Adipose tissue (tissue), 3 donors: ENCODE results near the gene PBX3. TPM values are rescaled to one million over a fixed set of nuclear protein-coding genes. Genes with fewer than 3 reads are reported as not detected.

Source experiments
- H3K27ac ChIP-seq: one replicate; pipeline ENCODE4 v1.5.1; 2013; ENCODE audit warnings: low read depth, low read length
- WGBS, 3 donors: extraction: QIAGEN DNeasy Blood & Tissue Kit; methylation state at CpG; one replicate each; pipeline ENCODE4 v1.1.7; 2013; 5-methylcytosine and 5-hydroxymethylcytosine counted together
- polyA plus RNA-seq, 3 donors: library from polyadenylated mRNA; stranded (reverse); fragments of 200-250 nt; gene quantifications; one replicate each; pipeline ENCODE4 v1.2.3, GENCODE V29; 2013
- donor health status: healthy with polysubstance abuse.
- donor health status: Bipolar disorder and iron deficiency.
- donor health status: healthy.

PBX3 gene
- polyA plus RNA-seq, 3 donors: 9.2 to 16.5 (median 13.2) TPM

DNA sequence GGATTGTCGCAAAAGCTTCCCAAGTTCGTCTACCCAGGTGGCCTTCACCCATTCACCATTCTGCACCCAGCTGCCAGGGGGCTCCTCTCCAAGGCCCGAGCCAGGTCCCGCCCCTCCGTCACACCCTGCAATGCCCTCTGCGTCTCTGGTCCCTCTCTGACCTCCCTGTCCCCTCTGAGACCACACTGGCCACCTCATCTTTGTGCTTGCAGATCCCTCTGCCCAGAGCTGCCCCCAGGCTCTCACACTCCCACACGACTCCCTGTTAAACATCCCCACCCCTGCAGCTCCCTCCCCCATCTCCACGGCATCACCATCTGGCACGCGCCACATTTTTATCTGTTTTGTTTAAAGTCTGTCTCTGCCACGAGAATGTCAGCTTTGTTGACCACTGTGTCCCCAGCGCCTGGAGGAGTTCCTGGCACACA, 243.6 kb downstream of the PBX3 start:
- H3K27ac ChIP-seq: no peak overlapping the region
- WGBS, 3 donors: 63 to 69% (median 66%) methylated on average over 12 of the region's 12 CpGs

- WGBS, 3 donors: 84 to 94% (median 87%) methylated on average over 11 of the region's 11 CpGs
- H3K27ac ChIP-seq: no peak overlapping the region
Observed at GRCh38 chr9:125991886-125992529, 244.8 kb downstream of the PBX3 start.

- no peak overlapping the region for H3K27ac ChIP-seq
- WGBS, 3 donors: 46 to 81% (median 71%) methylated on average over 7 to 8 of the region's 8 CpGs
Observed at GRCh38 chr9:125992557-125992956, 245.4 kb downstream of the PBX3 start.

DNA sequence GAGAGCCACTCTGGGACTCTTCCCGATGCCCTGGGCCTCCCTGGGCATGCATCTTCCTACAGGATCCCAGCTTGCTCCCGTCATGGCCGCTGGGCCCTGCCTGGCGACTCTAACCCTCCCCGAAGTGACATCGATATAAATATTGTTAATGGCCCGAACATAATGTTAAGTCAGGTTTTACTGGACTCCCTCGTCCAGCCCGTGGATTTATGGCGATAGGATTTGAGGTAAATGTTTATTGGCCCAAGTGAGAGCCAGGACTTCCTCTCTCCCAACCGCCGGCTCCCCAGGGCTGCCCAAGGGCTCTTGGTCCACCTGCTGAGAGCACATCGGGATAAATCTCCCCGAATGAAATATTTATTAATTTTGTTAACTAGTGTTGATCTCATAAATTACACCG, 246.3 kb downstream of the PBX3 start:
- WGBS, 3 donors: 87 to 90% (median 88%) methylated on average over 15 of the region's 15 CpGs
- H3K27ac ChIP-seq: no peak overlapping the region

GRCh38 chr9:125994066-125994943, 247.1 kb downstream of the PBX3 start:
- H3K27ac ChIP-seq: no peak overlapping the region
- 93 to 97% (median 93%) methylated on average over 19 of the region's 19 CpGs for WGBS, 3 donors

DNA sequence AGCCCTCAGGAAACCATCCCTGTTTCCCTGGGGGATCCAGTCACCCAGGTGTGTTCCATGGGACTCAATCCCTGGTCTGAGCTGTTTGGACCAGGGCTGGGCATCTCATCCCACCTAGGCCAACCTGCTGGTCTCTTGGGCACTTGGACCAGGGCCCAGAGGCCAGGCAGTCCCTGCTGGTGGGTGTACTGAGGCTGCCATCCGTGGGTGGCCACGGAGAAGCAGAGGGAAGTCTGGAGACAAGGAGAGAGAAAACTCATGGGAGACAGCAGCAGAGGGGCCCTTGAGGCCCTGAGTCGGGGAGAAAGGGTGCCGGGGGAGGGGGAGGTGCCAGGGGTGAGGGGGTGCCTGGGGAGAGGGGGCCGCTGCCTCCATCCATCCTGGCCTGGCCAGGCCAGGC, 247.8 kb downstream of the PBX3 start:
- H3K27ac ChIP-seq: no peak overlapping the region
- WGBS, 3 donors: 74 to 88% (median 81%) methylated on average over 5 of the region's 5 CpGs

GRCh38 chr9:125995706-125996105, 248.5 kb downstream of the PBX3 start:
- 81 to 87% (median 84%) methylated on average over 10 of the region's 10 CpGs for WGBS, 3 donors
- H3K27ac ChIP-seq: no peak overlapping the region

GRCh38 chr9:125996791-125997190, 249.6 kb downstream of the PBX3 start:
- 87 to 93% (median 88%) methylated on average over 10 of the region's 10 CpGs for WGBS, 3 donors
- no peak overlapping the region for H3K27ac ChIP-seq

DNA sequence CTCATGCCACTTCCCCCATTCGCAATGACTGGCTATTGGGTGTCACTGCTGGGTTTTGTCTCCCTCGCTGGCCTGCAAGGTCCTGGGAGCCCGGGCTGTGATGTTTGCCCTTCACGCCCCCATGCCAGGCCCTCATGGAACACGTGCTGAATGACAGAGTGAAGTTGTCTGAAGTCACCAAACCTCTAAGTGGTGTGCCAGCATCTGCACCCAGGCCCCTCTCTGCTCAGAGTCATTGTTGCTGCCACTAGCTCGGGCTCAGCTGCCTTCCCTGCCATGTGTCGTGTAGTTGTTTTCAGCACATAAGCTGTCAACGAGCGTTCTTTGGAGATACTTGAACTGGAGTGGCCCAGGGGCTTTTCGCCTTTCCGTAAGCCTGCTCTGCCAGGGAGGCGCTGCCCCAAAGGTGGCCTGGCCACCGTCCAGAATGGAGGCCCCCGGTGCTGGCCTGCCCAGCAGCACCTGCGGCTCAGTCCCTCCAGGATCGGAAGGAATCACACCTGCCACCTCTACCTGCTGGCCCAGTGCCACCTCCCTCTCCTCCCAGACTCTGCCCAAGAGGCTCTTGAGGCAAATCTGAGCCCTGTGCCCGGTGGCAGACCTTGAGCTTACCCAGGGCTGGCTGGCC, 250.1 kb downstream of the PBX3 start:
- no peak overlapping the region for H3K27ac ChIP-seq
- WGBS, 3 donors: 77 to 89% (median 85%) methylated on average over 17 of the region's 17 CpGs

GRCh38 chr9:125998837-125999503, 251.8 kb downstream of the PBX3 start:
- WGBS, 3 donors: 82 to 85% (median 83%) methylated on average over 17 of the region's 17 CpGs
- H3K27ac ChIP-seq: no peak overlapping the region

GRCh38 chr9:125999504-125999881, 252.3 kb downstream of the PBX3 start:
- no peak overlapping the region for H3K27ac ChIP-seq
- 86 to 93% (median 93%) methylated on average over 1 to 2 of the region's 2 CpGs for WGBS, 3 donors

DNA sequence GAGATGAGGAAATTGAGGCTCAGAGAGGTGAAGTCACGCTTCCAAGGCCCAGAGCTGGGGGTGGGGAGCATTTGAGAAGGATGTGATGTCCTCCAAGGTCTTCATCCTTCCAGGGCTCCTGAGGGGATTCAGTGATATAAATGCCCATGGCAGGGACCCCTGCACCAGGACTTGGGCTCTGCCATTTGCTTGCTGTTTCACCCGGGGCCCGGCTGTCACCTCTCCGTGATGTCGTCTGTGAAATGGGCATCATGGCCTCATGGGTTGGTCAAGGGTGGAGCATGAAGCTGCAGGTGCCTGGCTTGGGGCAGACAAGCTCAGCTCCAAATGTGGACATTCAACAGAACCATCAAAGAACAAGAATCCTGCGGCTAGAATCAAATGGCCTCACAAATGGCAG, 253.1 kb downstream of the PBX3 start:
- no peak overlapping the region for H3K27ac ChIP-seq
- 88 to 94% (median 89%) methylated on average over 6 of the region's 6 CpGs for WGBS, 3 donors

GRCh38 chr9:126000731-126001580, 253.8 kb downstream of the PBX3 start:
- H3K27ac ChIP-seq: no peak overlapping the region
- WGBS, 3 donors: 67 to 68% (median 68%) methylated on average over 23 of the region's 23 CpGs

- no peak overlapping the region for H3K27ac ChIP-seq
- WGBS, 3 donors: 77 to 86% (median 81%) methylated on average over 24 of the region's 24 CpGs
Observed at GRCh38 chr9:126001581-126002225, 254.5 kb downstream of the PBX3 start.

DNA sequence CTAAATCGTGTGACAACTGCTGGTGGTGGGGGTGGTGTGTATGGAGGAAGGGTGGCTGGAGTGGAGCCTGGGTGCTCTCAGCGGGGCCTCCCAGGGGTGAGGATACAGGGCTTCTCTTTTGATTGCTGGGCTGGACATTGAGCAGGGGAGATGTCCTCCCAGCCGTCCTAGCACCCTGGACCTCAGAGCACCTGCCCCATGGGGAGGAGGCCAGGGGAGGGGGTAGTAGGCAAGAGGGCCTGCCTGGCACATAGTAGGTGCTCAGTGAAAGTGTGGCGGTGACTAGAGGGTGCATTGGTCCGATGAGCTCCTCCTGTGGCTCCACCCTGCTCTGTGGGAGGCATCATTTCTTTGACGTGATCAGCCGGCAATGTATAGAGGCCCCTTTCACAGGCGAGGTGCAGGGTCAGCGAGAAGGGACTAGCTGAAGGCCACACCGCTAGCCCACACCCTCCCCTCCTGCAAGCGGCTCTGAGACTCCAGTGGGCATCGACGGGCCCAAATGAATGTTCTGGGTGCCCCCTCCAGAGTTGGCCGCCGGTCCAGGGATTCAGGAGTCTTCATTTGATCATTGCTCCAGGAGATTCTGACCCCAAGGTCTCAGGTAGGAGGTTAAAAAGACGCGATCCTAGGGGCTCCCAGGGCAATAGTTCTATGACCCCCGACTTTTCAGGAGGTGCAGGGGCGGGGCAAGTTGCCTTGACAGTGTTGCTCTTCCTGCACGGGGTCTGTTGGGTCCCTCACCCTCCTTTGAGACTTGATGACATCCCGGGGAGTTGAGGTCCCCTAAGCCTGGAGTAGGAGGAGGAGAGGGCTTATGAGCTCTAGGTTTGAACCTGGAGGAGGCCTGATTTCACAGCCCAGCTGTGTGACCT, 255.5 kb downstream of the PBX3 start:
- H3K27ac ChIP-seq: no peak overlapping the region
- WGBS, 3 donors: 86 to 90% (median 88%) methylated on average over 21 of the region's 21 CpGs

- WGBS, 3 donors: 91 to 95% (median 95%) methylated on average over 2 of the region's 2 CpGs
- H3K27ac ChIP-seq: no peak overlapping the region
Observed at GRCh38 chr9:126009047-126009446, 261.9 kb downstream of the PBX3 start.

DNA sequence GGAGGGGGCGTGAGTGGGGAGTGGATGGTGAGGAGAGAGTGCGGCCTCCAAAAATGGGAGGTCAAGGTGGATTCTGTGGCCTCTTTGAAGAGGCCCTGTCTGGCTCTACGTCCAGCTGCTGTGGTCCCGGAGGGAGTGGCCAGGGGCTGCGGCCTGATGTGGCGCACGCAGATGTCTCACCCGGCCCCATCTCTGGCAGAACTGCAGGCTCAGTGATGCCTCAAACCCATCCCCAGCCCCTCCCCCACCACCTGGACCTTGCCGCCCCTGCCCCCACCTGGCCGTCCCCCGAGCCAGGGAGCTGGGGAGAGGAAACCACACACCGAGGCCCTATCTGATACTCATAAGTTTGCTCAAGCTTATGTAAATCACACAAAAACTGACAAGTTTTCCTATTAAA, 267.6 kb downstream of the PBX3 start:
- 56 to 77% (median 71%) methylated on average over 12 of the region's 12 CpGs for WGBS, 3 donors
- no peak overlapping the region for H3K27ac ChIP-seq
